ENCODE results near the gene TMCO4.
"Not testable (repeated sequence)": the region's sequence is repeated elsewhere in the genome, so short reads cannot be mapped to it uniquely, and the experiment has no call there.

TMCO4 gene

DNA sequence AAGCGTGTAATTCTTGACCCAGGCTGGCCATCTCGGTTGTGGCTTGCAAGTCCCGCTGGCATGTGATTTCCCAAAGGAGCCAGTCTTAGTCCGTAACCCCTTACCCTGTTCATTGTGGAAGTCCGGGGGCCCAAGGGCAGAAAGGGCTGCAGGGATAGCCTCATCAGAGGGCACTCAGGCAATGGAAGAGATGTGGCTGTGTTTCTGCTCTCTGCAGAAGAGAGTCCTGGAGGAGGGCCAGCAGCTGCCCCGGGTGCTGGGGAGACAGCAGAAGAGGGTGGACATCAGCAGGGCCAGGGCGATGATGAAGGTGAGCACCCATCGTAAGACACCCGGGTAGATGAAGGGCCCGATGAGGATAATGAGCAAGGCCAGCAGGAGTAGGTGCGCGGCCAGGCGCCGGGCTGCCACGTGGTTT is 14.5 kb upstream of the TMCO4 start:
- DNase-seq = no peak
- intact Hi-C loops (cut with DNase I) = no loop called here

DNA sequence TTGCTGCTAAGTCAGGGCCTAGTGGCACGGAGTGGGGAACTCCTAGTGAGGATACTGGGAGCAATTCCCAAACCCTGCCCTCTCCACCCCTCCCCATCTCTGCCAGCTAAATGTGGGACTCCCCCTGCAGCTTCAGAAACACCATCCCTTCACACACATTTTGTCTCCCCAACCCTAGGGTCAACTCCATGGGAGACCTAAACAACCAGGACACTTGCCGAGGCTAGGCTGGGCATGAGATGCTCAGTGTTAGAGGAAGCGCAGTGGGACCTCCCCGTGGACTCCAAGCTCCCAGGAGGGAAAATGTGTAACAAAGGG is 13.9 kb upstream of the TMCO4 start:
- no peak for DNase-seq
- intact Hi-C loops (cut with DNase I) = no loop called here

DNA sequence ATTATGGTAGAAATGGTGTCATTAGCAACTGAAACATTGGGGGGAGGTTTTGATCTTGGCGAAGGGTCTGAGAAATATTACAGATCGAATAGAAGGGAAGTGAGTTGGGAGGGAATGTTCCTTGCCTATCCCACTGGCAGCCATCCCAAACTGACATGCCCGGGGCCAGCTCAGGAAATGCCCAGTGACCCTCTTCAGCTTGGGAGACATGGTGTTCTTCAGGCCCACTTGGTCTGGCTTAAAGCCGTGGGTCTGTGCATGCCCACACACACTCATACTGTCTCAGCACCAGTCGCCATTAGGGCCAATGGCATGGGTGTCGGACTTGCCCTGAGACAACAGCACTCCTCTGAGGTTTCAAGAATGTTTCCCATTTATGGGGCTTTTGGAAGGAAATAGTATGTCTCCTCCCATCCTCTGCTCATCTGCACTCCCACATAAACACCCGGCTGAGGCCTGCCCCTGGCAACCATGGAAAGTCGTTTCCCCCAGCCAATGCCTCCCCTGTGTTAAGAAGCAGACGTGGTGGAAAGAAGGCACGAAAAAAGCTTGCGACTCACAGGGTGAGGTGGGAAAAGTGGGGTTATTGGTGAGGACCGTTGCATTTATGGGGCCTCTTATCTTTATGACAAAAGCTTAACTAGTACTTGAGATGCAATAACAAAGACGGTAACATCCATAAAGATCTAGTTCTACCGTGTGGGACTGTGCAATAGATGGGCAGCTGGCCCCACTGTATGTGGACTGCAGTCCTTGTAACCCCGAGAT is 13.3 kb upstream of the TMCO4 start:
- no peak for DNase-seq
- intact Hi-C loops (cut with DNase I) = no loop called here

DNA sequence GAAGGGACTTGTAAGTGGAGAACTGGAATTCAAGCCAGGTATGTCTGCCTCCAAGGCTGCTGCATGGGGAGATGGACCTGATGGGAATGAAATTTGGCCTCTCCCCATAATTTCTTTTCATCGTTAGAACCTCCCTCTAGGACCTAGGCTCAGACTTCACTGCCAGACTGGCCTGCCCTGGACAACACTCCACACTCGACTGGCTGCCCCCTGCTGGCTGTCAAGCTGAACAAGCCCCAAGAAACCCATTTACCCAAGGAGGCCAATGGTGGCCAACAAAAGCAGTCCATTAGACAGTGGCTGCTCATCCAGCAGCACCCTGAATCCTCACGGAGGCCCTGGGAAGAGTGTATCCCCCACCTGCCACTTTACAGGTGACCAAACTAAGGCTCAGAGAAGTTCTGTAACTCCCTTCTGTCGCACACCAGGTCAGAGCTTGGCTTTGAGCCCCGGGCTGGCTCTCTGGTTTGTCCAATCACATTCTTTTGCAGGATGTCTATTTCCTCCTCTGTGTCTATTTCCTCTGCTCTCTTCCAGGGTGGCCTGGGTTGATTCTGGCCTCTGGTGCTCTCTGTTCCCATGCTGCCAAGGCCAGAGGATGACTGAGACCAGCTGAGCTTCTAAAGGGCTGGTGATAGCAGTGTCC is 11.6 kb upstream of the TMCO4 start:
- peak in 1 of 10 donors; percentile 81 for DNase-seq
- intact Hi-C loops (cut with DNase I) = no loop called here

DNA sequence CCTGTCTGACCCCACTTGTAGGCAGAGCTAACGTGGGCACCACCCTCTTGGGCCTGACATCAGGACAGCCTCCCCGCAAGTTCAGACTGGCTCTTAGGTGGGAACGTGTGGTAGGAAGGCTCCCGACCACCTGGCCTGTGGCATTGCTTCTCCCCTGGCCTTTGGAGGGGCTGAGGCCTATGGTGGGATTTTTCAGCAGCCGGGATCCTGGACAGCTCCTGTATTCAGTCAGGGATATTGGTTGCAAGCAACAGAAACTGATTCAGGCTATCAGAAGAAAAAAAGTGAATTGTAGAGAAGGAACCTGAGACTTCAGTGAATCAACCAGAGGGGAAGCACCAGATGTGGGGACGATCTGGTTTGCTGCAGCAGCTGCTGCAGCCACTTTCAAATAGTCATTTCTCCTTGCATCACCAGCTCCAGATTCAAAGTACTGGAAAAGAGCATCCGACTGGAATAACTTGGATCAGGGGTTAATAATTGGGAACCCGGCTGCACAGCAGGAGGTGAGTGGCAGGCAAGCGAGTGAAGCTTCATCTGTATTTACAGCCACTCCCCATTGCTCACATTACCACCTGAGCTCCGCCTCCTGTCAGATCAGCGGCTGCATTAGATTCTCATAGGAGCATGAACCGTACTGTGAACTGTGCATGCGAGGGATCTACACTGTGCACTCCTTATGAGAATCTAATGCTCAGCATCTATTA is 9.5 kb upstream of the TMCO4 start:
- intact Hi-C loops (cut with DNase I) = no loop called here
- DNase-seq = no peak

DNA sequence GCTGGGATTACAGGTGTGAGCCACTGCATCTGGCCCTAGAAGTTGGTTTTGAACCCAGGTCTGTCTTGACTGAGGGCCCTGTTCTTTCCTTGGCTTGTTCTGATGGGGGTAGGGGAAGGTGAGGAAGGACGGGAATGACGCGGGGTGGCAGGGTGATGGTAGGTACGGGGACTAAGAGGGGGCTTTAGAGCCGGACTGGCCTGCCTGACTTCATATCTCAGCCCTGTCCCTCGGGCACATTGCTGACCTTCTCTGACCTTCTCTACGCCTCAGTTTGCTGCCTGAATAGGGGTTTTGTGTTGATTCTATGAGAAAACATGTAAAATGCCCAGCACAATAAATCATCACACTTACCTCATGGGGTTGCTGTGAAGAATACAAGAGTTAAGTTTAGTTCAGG is 8.6 kb upstream of the TMCO4 start:
- no peak for DNase-seq
- intact Hi-C loops (cut with DNase I) = no loop called here

DNA sequence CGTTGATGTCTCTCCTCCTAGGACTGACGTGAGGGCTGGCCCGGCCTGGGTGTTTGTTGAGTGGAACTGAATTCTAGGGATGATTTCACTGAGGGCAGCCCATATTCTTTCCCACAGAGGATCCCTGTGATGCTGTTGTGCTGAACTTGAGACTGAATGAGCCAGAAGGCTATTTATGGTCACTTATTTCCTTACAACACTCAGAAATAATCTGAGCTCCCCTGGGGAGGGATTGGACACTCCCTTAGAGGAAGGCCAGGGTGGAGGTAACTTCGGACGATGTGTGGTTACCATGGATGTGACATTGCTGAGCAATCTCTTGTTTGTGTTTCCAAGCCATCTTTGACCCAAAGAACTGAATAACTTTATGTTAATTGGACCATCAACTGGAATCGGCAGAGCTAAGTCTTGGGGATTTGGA is 5.1 kb upstream of the TMCO4 start:
- intact Hi-C loops (cut with DNase I) = no loop called here
- no peak for DNase-seq

DNA sequence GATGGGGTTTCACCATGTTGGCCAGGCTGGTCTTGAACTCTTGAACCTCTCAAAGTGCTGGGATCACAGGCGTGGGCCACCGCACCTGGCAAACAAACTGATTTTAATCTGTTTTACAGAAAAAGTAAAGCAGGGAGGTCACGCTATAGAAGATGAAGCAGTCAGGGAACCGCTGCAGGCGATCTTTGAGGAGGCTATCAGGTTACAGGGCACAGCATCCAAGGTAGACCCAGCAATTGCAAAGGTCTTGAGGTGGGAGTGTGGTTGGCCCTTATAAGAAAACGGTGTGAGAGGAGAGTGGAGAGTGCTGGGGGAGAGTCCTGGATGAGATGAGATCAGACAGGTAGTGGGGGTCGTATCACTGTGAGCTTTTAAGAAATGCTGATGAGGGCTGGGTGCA is 2.6 kb upstream of the TMCO4 start:
- intact Hi-C loops (cut with DNase I) = no loop called here
- no peak for DNase-seq

DNA sequence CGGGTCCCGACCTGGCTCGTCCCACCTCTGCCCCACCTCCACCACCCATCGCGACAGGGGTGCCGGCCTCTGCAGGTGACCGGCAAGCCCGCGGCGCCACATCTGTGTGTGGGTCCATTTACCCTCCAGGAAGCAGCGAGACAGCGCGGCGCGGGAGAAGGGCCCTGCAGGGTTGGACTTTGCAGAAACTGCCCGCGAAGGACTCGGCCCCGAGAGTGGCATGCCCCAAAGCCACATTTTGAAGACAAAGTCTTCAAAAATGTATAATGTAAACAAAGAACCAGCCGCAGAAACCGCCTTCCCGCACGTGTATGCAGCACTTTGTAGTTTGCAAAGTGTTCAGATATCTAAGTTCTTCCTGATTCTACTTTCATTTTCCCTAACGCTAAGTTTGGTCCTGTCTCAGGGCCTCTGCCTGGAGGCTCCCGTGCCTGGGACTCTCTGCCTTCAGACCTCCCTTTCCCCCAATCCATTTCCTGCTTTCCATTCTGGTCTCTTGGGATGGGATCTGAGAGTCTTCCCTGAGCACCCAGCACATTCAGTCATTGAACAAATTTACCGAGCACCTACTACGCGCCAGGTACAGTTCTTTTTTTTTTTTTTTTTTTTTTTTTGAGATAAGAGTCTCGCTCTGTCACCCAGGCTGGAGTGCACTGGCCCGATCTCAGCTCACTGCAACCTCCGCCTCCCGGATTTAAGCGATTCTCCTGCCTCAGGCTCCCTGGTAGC is 524 bp upstream of the TMCO4 start:
- DNase-seq = peak in 5 of 10 donors; percentile 19 to 84 (median 29)
- intact Hi-C loops (cut with DNase I) = no loop called here

DNA sequence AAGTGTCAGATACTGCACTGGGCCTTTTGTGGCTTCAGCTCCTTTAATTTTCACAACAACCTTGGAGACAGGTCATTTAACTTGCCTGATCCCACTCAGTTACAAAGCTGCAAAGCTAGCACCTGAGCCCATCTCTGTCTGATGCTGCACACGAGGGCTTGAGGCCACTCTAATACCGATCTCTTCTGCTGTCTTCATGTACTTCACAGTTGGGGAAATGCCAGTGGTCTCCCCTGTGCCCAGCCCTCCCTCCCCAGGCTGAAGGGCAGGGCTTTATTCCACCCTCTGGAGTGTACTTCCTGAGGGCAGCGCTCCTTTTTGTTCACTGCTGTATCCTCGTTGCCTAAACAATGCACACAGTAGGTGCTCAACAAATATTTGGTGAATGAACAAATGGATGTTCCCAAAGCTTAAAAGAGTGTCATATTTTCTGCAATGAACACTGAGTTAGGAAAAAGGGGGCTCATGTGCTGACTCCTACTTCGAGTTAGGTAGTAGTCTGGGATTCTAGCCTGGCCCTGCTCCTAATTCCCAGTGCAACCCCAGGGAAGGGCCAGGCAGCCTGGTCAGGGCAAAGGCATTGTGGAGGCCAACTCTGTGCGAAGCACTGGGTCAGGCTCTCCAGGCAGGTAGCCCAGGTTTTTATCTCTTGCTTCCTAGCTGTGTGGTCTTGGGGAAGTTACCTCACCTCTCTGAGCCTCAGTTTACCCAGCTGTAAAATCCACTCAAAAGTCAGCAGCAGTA is 1.1 kb downstream of the TMCO4 start:
- DNase-seq = no peak
- intact Hi-C loops (cut with DNase I) = no loop called here

DNA sequence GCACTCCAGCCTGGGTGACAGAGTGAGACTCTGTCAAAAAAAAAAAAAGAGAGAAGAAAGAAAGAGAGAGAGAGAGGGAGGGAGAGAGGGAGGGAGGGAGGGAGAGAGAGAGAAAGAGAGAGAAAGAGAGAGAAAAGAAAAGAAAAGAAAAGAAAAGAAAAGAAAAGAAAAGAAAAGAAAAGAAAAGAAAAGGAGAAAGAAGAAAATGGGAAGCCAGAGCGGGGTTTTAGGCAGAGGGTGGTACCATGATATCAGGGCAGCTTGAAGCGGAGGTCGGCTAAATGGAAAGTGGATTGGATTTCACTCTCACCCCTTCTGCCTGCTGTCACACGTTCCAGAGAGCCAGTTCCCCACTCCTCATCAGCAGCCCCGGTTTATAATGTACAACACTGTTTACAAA is 1.9 kb downstream of the TMCO4 start:
- intact Hi-C loops (cut with DNase I) = no loop called here
- no peak for DNase-seq

DNA sequence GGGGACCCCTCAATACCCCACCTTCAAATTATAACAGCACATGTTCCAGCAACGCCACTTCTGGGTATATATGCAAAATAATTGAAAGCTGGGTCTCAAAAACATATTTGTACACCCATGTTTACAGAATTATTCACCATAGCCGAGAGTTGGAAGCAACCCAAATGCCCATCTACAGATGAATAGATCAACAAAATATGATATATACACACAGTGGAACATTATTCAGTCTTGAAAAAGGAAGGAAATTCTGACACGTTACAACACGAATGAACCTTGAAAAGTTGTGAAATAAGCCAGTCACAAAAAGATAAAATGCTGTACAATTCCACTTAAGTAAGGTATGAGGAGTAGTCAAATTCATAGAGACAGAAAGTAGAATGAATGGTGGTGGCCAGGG is 5.1 kb downstream of the TMCO4 start:
- no peak for DNase-seq
- intact Hi-C loops (cut with DNase I) = no loop called here

DNA sequence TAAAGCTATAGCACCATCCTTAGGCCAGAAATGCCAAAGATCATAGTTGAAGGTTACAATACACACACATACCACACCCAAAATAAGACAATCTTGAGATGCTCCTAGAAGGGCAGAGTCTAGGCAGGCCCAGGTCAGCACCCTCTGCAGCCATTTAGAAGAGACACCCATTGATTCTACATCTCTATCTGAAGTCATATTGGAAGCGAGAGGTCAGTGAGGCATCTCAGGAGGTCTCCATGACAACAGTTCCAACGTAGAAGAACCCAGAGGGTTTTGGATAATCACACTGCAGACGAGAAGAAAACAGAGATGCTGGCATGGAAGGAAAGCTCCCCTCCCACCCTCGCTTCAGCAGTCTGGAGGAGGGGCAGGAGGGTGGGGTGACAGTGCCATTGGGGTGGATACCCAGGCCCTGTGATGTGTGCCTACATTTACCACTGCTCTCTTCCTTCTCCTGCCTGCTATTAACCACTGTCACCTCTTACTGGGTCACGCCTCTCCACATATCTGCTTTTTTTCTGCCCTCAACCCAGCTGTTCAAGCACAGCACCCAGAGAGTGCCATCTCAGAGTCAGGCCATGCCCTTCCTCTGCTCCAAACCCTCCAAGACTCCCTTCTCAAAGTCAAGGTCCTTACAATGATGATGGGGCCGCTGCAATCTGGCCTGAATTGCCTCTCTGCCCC is 6.2 kb downstream of the TMCO4 start:
- intact Hi-C loops (cut with DNase I) = no loop called here
- DNase-seq = no peak

DNA sequence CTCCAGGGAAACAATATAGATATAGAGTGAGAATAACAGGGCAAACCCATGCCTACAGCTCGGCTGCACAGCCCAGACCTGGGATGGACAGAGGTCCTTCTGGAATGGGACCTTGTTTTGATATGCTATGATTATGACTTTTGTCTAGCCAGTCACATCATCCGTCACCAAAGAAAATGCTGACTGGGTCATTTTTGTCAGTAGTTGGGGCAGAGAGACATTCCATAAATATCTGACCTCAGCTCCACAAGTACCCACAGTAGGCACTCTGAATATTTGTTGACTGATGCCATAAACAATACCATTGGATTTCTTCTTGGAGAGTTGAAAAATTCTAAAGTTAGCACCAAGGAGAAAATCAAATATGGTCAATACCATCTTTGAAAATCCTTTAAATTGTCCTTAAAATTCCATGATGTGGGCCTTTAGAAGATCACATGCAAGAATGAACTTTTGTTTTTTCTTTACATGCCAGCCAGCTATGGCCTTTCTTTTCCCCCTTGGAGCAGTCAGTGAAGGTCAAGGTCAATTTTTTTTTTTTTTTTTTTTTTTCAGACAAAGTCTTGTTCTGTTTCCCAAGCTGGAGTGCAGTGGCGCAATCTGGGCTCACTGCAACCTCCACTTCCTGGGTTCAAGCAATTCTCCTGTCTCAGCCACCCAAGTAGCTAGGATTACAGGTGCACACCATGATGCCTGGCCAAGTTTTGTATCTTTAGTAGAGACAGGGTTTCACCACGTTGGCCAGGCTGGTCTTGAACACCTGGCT is 7.3 kb downstream of the TMCO4 start:
- DNase-seq = no peak
- intact Hi-C loops (cut with DNase I) = no loop called here

DNA sequence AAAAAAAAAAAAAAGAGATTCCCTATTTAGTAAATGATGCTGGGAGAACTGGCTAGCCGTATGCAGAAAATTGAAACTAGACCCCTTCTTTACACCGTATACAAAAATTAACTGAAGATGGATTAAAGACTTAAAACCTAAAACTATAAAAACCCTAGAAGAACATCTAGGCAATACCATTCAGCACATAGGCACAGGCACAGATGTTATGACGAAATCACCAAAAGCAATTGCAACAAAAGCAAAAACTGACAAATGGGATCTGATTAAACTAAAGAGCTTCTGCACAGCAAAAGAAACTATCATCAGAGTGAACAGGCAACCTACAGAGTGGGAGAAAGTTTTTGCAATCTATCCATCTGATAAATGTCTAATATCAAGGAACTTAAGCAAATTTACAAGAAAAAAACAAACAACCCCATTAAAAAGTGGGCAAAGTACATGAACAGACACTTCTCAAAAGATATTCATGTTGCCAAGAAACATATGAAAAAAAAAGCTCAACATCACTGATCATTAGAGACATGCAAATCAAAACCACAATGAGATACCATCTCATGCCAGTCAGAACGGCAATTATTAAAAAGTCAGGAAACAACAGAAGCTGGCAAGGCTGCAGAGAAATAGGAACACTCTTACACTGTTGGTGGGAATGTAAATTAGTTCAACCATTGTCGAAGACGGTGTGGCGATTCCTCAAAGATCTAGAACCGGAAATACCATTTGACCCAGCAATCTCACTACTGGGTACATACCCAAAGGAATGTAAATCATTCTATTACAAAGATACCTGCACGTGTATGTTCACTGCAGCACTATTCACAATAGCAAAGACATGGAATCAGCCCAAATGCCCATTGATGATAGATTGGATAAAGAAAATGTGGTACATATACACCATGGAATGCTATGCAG is 9.4 kb downstream of the TMCO4 start:
- intact Hi-C loops (cut with DNase I); DNase-seq: not testable (repeated sequence)

DNA sequence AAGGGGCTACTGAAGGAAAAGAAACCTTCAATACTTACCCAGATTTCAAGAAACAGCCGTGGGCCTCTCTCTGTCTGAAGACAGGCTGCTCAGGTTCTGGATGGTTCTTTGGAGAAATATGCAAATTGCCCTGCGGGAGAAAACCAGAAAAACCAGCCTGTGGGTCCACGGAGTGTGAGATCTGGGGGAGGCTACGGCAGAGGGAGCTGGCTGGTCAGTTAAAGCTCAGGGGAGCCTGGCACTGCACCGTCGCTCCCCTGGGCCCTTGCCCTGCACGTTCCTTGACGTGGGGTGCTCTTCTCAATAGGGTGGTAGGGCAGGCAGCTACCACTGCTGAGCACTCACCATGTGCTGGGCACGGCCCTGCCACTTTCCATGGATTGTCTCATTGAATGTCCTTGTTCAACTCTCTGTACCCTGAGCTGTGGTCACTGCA is 12.7 kb downstream of the TMCO4 start:
- intact Hi-C loops (cut with DNase I) = no loop called here
- DNase-seq = peak in 1 of 10 donors; percentile 62

DNA sequence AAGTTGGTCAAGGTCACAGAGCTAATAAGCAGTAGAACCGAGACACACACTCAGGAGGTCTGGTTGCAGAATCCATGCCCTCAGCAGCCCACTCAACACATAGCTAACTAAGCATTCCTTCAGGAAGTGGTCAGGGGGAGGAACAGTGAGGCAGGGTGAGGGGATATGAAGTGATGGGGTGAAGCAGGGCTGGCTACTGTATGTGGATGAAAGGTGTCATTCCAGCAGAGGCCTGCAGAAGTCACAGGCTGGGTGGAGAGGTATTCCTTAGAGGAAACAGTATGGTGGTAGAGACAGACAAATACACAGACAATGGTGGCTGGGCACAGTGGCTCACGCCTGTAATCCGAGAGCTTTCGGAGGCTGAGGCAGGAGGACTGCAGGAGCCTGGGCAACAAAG is 14.1 kb downstream of the TMCO4 start:
- intact Hi-C loops (cut with DNase I) = no loop called here
- peak in 1 of 10 donors; percentile 26 for DNase-seq

DNA sequence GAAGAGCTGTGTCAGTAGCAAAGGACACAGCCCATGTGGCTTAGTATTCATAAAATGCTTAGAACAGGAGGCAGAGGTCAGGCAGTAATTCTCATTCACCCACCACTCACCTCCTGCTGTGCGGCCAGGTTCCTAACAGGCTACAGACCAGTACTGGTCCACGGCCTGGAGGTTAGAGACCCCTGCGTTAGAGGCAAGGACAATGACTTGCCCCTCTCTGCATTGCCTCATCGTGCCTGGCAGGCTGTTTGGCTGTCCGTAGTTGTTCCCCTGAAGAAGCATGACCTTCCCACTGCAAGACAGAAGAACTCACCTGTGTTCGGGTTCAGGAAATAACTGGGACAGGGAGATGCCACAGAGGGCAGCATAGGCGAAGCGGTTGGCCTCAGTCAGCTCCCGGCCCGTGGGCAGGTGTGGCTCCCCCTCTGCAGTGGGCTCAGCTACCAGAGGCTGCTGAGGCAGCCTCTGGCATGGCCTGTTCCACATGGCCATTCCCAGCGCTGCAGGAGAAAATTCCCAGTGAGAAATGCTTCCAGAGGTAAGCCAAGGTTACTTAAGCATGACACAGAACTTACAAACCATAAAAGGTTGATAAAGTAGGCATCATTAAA is 19.3 kb downstream of the TMCO4 start:
- DNase-seq = peak in 2 of 10 donors; percentile 41 to 52
- intact Hi-C loops (cut with DNase I) = no loop called here

Data from posterior cingulate gyrus (tissue), 11 donors.